Activated CD8-positive, alpha-beta memory T cell treated with anti-CD3 and anti-CD28 coated beads, Interleukin-2, amount 50 U/mL, for 1 hour (primary cell): ENCODE data around the gene GRK1.

ENCODE experiments used
- DNase-seq: peaks from one replicate; pipeline ENCODE4 v3.0.0-alpha.2; 2020; ENCODE audit errors: extremely low read depth

The GRK1 gene

GRCh38 chr13:113632706-113633484 lies 34.1 kb upstream of the GRK1 start:
- no peak for DNase-seq

DNA sequence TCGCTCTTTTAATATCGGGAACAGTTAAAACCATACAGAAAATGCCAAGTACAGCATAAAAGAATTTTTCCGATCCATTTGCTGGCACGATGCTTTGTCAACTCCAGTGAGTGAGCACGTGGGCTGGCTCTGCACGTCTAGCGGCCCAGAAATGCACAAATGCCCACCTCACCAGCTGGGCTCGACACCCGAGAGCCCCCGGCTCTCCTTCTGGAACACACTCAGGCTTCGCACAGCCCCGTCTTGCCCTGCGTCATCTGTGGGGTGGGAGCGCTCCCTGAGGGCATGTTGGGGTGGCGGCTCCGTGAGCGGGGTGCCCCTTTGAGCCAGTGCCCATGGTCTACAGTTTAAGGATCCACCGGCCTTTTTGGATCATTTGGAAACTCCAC lies 33.5 kb upstream of the GRK1 start:
- DNase-seq = no peak

- DNase-seq = no peak
Measured at GRCh38 chr13:113634279-113635047, 32.6 kb upstream of the GRK1 start.

DNA sequence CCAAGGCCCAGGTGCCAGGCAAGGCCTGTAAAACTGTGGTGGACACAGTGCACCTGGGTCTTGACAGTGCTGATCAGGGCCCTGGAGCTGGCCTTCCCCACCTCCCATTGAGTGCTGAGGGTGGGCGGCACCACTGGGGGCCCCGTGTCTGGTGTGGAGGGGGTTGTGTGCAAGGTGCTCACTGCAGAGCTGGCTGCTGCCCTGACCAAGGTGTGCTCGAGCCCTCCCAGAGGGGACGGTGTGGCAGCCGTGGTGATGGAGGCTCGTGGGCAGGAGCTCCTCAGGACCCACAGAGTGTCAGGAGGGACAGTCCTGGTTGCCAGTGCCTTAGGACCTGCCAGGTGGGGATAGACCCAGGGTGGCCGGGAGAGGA lies 32.0 kb upstream of the GRK1 start:
- no peak for DNase-seq

- DNase-seq = no peak
Measured at GRCh38 chr13:113635709-113636108, 31.3 kb upstream of the GRK1 start.

DNA sequence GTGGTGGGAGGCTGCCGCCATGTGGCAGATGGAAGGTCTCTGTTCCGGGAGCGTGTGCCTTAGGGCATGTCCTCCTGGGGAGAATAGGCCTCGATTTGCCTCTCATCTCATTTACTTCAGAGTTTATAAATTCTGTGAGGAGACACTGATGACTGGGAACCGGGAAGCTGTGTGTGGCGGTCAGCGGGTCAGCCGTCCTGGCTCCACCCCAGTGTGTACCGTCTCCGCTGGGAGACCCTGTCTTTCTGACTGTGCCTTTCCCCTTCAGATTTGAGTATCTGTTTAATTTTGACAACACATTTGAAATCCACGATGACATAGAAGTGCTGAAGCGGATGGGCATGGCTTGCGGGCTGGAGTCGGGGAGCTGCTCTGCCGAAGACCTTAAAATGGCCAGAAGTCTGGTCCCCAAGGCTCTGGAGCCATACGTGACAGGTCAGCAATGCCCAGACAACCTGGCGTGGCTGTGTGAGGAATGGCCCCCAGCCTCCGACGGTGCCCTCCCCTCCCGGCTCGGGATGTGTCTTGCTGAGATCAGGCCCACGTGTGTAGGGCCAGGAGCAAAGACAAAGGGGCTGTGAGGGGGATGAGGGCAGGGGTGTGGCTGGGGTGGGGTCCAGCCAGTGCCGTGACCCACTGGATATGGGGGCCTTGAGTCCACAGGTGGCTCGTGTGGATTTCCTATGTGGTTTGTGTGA lies 30.6 kb upstream of the GRK1 start:
- DNase-seq = no peak

DNA sequence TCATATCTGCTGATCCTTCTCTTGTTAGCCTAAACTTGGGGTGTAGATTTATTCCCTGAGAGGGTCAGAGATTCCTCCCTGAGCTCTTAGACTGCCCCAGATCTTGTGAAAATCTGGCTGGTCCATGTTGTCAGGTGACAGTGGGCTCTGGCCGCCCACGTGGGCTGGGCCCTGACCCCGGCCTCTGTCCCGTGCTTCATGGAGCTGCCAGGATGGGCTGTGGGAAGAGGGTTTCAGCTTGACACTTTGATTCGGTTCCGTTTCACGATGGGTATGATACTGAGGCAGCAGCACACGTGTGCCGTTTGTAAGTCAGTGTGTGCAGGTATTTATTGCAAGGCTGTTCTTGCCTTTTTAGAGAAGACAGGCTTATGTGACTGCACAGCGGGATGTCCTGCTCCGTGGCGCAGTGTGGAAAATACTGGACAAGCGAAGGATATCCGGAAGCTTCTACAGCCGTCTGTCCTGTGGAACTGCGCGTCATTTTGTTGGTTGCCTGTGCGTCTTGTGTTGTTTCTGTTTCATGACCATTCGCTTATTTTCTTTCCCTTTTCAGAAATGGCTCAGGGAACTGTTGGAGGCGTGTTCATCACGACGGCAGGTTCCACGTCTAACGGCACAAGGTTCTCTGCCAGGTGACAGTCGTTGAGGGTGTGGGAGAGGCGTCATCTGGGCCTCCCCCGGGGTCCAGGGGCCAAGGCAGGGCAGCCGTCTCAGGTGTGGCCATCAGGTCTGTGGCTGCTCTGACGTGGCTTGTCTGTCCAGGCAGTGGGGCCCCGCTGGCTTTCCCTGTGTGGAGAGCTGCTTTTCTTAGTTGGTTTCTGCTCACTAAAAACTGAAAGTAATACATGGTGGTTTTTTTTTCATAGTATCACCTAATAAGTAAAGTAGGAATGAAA lies 29.5 kb upstream of the GRK1 start:
- DNase-seq = no peak

DNA sequence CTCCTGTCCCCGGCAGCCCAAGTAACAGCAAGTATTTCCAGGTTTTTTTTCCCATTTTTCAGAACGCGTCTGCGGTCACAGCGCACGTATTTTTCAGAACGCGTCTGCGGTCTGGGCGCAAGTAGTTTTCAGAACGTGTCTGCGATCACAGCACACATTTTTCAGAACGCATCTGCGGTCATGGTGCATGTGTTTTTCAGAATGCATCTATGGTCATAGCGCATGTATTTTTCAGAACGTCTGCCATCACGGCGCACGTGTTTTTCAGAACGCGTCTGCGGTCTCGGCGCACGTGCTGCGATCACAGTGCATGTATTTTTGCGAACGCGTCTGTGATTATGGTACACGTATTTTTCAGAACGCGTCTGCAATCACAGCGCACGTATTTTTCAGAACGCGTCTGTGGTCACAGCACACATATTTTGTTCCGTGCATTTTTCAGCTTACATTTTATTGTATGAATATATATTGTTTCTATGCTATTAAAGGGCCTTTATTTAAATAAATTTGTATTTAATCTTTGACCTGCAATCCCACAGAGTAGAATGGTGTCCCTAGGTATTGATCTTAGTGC lies 28.8 kb upstream of the GRK1 start:
- DNase-seq = no peak

GRCh38 chr13:113638806-113639205 lies 28.2 kb upstream of the GRK1 start:
- DNase-seq = no peak

DNA sequence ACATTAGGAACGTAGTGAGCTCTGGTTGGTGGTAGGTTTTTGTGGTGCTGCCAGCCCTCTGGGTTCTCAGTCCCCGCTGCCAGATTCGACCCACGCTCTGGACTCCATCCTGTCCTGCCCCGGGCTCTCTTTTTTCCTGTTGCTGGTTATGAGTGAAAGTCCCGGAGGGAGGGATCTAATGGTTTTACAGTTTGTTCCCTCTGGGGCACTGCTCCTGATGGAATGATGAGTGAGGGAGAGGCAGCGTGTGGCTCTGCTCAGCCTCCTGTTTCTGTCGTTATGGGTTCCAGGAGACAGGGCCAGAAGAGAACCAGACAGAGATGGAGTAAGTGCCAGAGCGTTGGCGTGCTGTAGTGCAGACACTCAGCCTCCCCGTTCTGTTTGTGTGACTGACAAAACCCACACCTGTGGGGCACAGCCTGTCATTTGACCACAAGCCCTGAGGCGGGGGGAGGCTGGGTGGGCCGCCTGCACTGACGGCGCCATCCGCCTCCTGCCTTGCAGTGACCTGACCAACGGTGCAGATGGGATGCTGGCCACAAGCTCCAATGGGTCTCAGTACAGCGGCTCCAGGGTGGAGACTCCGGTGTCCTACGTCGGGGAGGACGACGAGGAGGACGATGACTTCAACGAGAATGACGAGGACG lies 27.3 kb upstream of the GRK1 start:
- no peak for DNase-seq

DNA sequence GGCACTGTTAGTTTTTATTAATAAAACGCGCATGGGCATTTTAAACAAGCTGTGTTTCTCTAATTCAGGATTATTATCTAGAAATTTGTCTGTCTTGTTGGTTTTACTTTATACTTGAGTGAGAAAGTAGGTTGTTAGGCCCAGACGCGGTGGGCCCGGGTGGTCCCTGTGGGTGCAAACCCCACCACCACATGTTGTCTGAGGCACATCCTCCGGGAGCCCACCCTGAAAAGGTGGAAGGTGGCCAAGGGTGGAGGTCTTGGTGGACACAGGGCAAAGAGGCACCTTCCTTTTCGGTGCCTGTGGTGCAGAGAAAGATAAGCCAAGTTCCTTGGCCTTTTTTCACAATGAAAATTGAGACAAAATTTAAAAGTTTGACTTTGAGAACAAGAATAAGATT lies 25.6 kb upstream of the GRK1 start:
- DNase-seq = no peak

- DNase-seq = no peak
Measured at GRCh38 chr13:113642563-113642962, 24.5 kb upstream of the GRK1 start.

DNA sequence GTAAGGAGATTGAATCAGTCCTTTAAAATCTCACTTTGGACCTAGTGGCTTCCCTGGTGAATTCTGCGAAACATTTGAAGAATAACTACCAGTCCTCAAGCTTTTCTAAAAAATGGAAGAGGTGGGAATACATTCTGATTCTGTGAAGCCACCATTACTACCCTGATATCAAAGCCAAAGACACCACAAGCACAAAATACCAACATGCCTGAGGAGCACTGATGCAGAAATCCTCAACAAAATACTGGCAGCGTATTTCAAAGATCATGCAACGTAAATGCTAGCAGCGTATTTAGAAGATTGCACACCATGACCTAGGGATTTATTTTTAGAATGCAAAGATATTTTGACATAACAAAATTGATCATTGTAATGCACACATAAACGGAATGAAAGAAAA lies 23.4 kb upstream of the GRK1 start:
- DNase-seq = no peak

- no peak for DNase-seq
Measured at GRCh38 chr13:113644800-113645199, 22.2 kb upstream of the GRK1 start.

- DNase-seq = no peak
Measured at GRCh38 chr13:113645329-113645728, 21.7 kb upstream of the GRK1 start.

- no peak for DNase-seq
Measured at GRCh38 chr13:113646376-113646775, 20.6 kb upstream of the GRK1 start.

DNA sequence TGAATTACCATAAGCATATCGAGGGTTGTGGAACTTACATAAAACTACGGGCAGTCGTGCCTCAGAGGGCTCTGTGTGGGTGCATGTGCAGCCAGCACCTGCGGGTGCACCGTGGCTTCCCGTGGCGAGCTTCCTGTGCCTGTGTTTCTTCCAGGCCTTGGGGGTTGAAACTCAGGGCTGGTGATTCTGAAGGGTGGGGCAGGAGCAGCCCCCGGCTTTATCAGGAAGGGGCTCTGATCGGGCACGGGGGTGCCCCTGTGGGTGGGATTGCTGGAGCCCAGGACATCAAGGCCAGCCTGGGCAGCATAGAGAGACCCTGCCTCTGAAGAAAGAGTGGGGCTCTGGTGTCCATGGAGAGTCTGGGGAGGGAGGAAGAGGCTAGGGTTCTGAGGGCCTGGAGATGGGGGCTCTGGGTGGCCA lies 20.1 kb upstream of the GRK1 start:
- DNase-seq = no peak

GRCh38 chr13:113647351-113648215 lies 19.4 kb upstream of the GRK1 start:
- DNase-seq = no peak

- DNase-seq = no peak
Measured at GRCh38 chr13:113648216-113648610, 18.8 kb upstream of the GRK1 start.

DNA sequence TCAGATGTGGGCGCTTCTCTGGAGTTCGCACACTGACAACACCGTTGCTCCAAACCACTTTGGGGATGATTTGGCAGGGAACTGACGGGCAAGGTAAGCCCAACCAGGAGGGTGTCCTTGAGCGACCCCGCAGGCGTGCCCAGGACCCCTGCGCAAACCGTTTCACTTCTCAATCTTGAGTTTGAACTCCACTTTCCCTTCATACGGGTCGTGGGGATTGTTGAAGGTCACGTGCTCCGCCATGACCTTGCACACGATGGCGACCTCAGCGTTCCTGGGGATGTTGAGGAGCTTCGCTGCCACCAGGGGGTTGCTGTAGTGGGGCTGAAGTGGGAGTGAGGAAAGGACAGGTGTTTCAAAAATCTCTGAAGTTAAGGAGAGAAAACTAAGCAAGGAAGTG lies 17.8 kb upstream of the GRK1 start:
- no peak for DNase-seq
